ENCODE measurements around the gene DPH7.
"Not testable (repeated sequence)": the region's sequence is repeated elsewhere in the genome, so short reads cannot be mapped to it uniquely, and the experiment has no call there.

DPH7 gene

GRCh38 chr9:137544176-137544760 is 34.5 kb downstream of the DPH7 start:
- DNase-seq = no peak

GRCh38 chr9:137543237-137543963 is 35.3 kb downstream of the DPH7 start:
- no peak for DNase-seq

GRCh38 chr9:137542486-137542885 is 36.2 kb downstream of the DPH7 start:
- DNase-seq = no peak

GRCh38 chr9:137540536-137540935 is 38.2 kb downstream of the DPH7 start:
- DNase-seq = no peak

- DNase-seq = no peak
Observed at GRCh38 chr9:137538058-137538457, 40.7 kb downstream of the DPH7 start.

- not testable (repeated sequence) for DNase-seq
Observed at GRCh38 chr9:137536594-137537131, 42.1 kb downstream of the DPH7 start.

- no peak for DNase-seq
Observed at GRCh38 chr9:137535120-137535428, 43.7 kb downstream of the DPH7 start.

GRCh38 chr9:137534256-137535119 is 44.2 kb downstream of the DPH7 start:
- DNase-seq = peak; percentile 32 to 67

GRCh38 chr9:137532891-137533468 is 45.7 kb downstream of the DPH7 start:
- DNase-seq = not testable (repeated sequence)

- no peak for DNase-seq
Observed at GRCh38 chr9:137531099-137531765, 47.5 kb downstream of the DPH7 start.

GRCh38 chr9:137530331-137530730 is 48.4 kb downstream of the DPH7 start:
- DNase-seq = no peak

GRCh38 chr9:137524981-137525317 is 53.8 kb downstream of the DPH7 start:
- DNase-seq = no peak

GRCh38 chr9:137524161-137524980 is 54.4 kb downstream of the DPH7 start:
- DNase-seq = no peak

- DNase-seq = no peak
Observed at GRCh38 chr9:137522746-137523455, 55.8 kb downstream of the DPH7 start.

GRCh38 chr9:137521405-137521985 is 57.2 kb downstream of the DPH7 start:
- DNase-seq = no peak

- DNase-seq = no peak
Observed at GRCh38 chr9:137520614-137521404, 57.9 kb downstream of the DPH7 start.

GRCh38 chr9:137519553-137519952 is 59.2 kb downstream of the DPH7 start:
- no peak for DNase-seq

- DNase-seq = not testable (repeated sequence)
Observed at GRCh38 chr9:137518661-137519459, 59.9 kb downstream of the DPH7 start.
